IMR-90 (cell line): Measurements from ENCODE around the gene ITGB2. TPM values are rescaled to one million over a fixed set of nuclear protein-coding genes. Genes with fewer than 3 reads are reported as not detected.
A peak's percentile ranks its signal among the peaks of the same experiment; 100 is the strongest.

Source experiments
- ATAC-seq: fragments of 200-7000 bp; cut with Tn5 transposase; 2 replicates; pipeline ENCODE4 v1.9.1; 2020; ENCODE audit warnings: low read depth, mild to moderate bottlenecking, moderate library complexity
- BruUV-seq: library from RNA; stranded (reverse); fragments of 400-500 nt; replicated peaks from 2 replicates; lab custom pipeline; 2021; lab: Mats Ljungman, UMichigan
- CTCF ChIA-PET: fragments of 300-600 bp; formaldehyde crosslinking; extraction: SDS; loops from one replicate; lab custom pipeline; 2021; ENCODE audit warnings: antibody characterized with exemption; lab: Yijun Ruan, JAX
- POLR2A ChIA-PET: fragments of 300-600 bp; sonication (Branson Sonifier 250); formaldehyde crosslinking; loops from one replicate; lab custom pipeline; 2022; ENCODE audit warnings: antibody characterized with exemption; ENCODE audit not compliant: unreplicated experiment; lab: Charles Lee
- DNase-seq: peaks from one replicate; pipeline ENCODE4 v3.0.0; 2013
- H2AFZ ChIP-seq: replicated peaks from 2 replicates; pipeline ENCODE3; 2013; ENCODE audit warnings: low read length, mild to moderate bottlenecking; ENCODE audit not compliant: poor library complexity
- H2AK5ac ChIP-seq: 2 replicates; pipeline ENCODE4 v1.6.1; 2013; ENCODE audit warnings: low read depth, low read length, inconsistent platforms
- H2AK9ac ChIP-seq: replicated peaks from 2 replicates; pipeline ENCODE3; 2013; ENCODE audit warnings: mild to moderate bottlenecking, low read depth, low read length, moderate library complexity; ENCODE audit not compliant: poor library complexity
- H2BK120ac ChIP-seq: 2 replicates; pipeline ENCODE4 v1.6.1; 2013; ENCODE audit warnings: low read depth, low read length, inconsistent platforms
- H2BK15ac ChIP-seq: 3 replicates; pipeline ENCODE4 v1.6.1; 2013; ENCODE audit warnings: low read depth, low read length, inconsistent platforms
- H2BK20ac ChIP-seq: 2 replicates; pipeline ENCODE4 v1.6.1; 2013; ENCODE audit warnings: low read depth, mild to moderate bottlenecking, inconsistent platforms, low read length, moderate library complexity
- H2BK5ac ChIP-seq: 2 replicates; pipeline ENCODE4 v1.6.1; 2013; ENCODE audit warnings: mild to moderate bottlenecking, low read depth, low read length, inconsistent platforms; ENCODE audit not compliant: poor library complexity, severe bottlenecking
- H3K14ac ChIP-seq: replicated peaks from 2 replicates; pipeline ENCODE4 v1.6.1; 2013; ENCODE audit warnings: low read depth, low read length, inconsistent platforms
- H3K18ac ChIP-seq: 2 replicates; pipeline ENCODE4 v1.6.1; 2013; ENCODE audit warnings: low read depth, low read length, control low read depth
- H3K23ac ChIP-seq: 2 replicates; pipeline ENCODE4 v1.6.1; 2013; ENCODE audit warnings: low read depth, low read length, inconsistent platforms
- H3K27ac ChIP-seq: 2 replicates; pipeline ENCODE4 v1.5.1; 2013; ENCODE audit warnings: mild to moderate bottlenecking, control low read depth, low read length; ENCODE audit not compliant: insufficient read depth
- H3K27me3 ChIP-seq: 2 replicates; pipeline ENCODE4 v1.6.1; 2013; ENCODE audit warnings: low read length; ENCODE audit not compliant: control insufficient read depth, insufficient read depth
- H3K36me3 ChIP-seq: 2 replicates; pipeline ENCODE4 v1.6.1; 2013; ENCODE audit warnings: low read length, mixed read lengths; ENCODE audit not compliant: control insufficient read depth, insufficient read depth
- H3K4ac ChIP-seq: 2 replicates; pipeline ENCODE4 v1.6.1; 2013; ENCODE audit warnings: low read depth, low read length, inconsistent platforms
- H3K4me1 ChIP-seq: 2 replicates; pipeline ENCODE4 v1.6.1; 2013; ENCODE audit warnings: low read length, mixed read lengths; ENCODE audit not compliant: control insufficient read depth, insufficient read depth
- H3K4me2 ChIP-seq: 2 replicates; pipeline ENCODE4 v1.6.1; 2013; ENCODE audit warnings: low read depth, mild to moderate bottlenecking, control low read depth, low read length, moderate library complexity
- H3K4me3 ChIP-seq: 2 replicates; pipeline ENCODE4 v1.5.1; 2013; ENCODE audit warnings: low read depth, mild to moderate bottlenecking, control low read depth, low read length, moderate library complexity; ENCODE audit not compliant: insufficient read depth
- H3K56ac ChIP-seq: 2 replicates; pipeline ENCODE4 v1.6.1; 2013; ENCODE audit warnings: low read length, inconsistent platforms; ENCODE audit not compliant: insufficient read depth; ENCODE audit errors: extremely low read depth
- H3K79me1 ChIP-seq, 2 experiments: 2 replicates each; pipeline ENCODE4 v1.6.1; 2013; ENCODE audit warnings: low read length in 2 of 2, inconsistent platforms in 1 of 2, low read depth in 1 of 2
- H3K9ac ChIP-seq: 2 replicates; pipeline ENCODE4 v1.6.1; 2013; ENCODE audit warnings: low read depth, low read length, control low read depth
- H3K9me1 ChIP-seq: 2 replicates; pipeline ENCODE4 v1.6.1; 2013; ENCODE audit warnings: low read length, inconsistent platforms; ENCODE audit not compliant: insufficient read depth
- H3K9me3 ChIP-seq: 2 replicates; pipeline ENCODE4 v1.6.1; 2013; ENCODE audit warnings: low read length; ENCODE audit not compliant: control insufficient read depth, insufficient read depth
- H4K20me1 ChIP-seq: 2 replicates; pipeline ENCODE4 v1.6.1; 2013; ENCODE audit warnings: low read length, inconsistent platforms; ENCODE audit not compliant: insufficient read depth
- H4K5ac ChIP-seq: 2 replicates; pipeline ENCODE4 v1.6.1; 2013; ENCODE audit warnings: mild to moderate bottlenecking, low read depth, low read length, control low read depth
- H4K8ac ChIP-seq, 2 experiments: 2 replicates each; pipeline ENCODE4 v1.6.1; 2013; ENCODE audit warnings: low read depth in 2 of 2, low read length in 2 of 2, control low read depth in 1 of 2, inconsistent platforms in 1 of 2
- H4K91ac ChIP-seq: 2 replicates; pipeline ENCODE4 v1.6.1; 2013; ENCODE audit warnings: low read depth, low read length, inconsistent platforms; ENCODE audit not compliant: insufficient read depth
- CEBPB ChIP-seq: IDR thresholded peaks from 2 replicates; pipeline ENCODE4 v1.6.1; 2012; ENCODE audit warnings: low read depth, low read length, improper control_type of control experiment
- CHD1 ChIP-seq: IDR thresholded peaks from 2 replicates; pipeline ENCODE4 v1.6.1; 2012; ENCODE audit warnings: low read depth, low read length, improper control_type of control experiment
- CTCF ChIP-seq: conservative IDR thresholded peaks from 2 replicates; pipeline ENCODE4 v1.5.1; 2012; ENCODE audit warnings: mild to moderate bottlenecking, low read depth, low read length, improper control_type of control experiment
- ELK1 ChIP-seq: fragments of 150-350 bp; IDR thresholded peaks from 2 replicates; pipeline ENCODE4 v1.6.1; 2016; ENCODE audit warnings: low read depth, mild to moderate bottlenecking, low read length, moderate library complexity, borderline replicate concordance
- FOS ChIP-seq: fragments of 150-350 bp; IDR thresholded peaks from 2 replicates; pipeline ENCODE4 v1.6.1; 2016; ENCODE audit warnings: low read depth, low read length
- MAFK ChIP-seq: IDR thresholded peaks from 2 replicates; pipeline ENCODE4 v1.6.1; 2012; ENCODE audit warnings: low read depth, low read length, improper control_type of control experiment
- MAZ ChIP-seq: IDR thresholded peaks from 2 replicates; pipeline ENCODE4 v1.6.1; 2012; ENCODE audit warnings: low read depth, mild to moderate bottlenecking, low read length, improper control_type of control experiment, moderate library complexity, borderline replicate concordance
- POLR2A ChIP-seq: IDR thresholded peaks from 2 replicates; pipeline ENCODE4 v1.6.1; 2012; ENCODE audit warnings: mild to moderate bottlenecking, low read depth, low read length
- RAD21 ChIP-seq: IDR thresholded peaks from 2 replicates; pipeline ENCODE4 v1.6.1; 2012; ENCODE audit warnings: low read length, improper control_type of control experiment
- RCOR1 ChIP-seq: IDR thresholded peaks from 2 replicates; pipeline ENCODE4 v1.6.1; 2012; ENCODE audit warnings: mild to moderate bottlenecking, low read length, improper control_type of control experiment; ENCODE audit not compliant: insufficient replicate concordance
- USF2 ChIP-seq: fragments of 150-350 bp; IDR thresholded peaks from 2 replicates; pipeline ENCODE4 v1.6.1; 2017; ENCODE audit warnings: mild to moderate bottlenecking, antibody characterized with exemption, low read length, low read depth
- WGBS, 2 experiments: methylation state at CpG; one replicate each; pipeline versions ENCODE4 v1.1.5 to v1.1.7; 2013; ENCODE audit warnings: missing lambda C conversion rate in 2 of 2; ENCODE audit not compliant: insufficient read length in 1 of 2; ENCODE audit errors: extremely low coverage in 2 of 2; 5-methylcytosine and 5-hydroxymethylcytosine counted together
- dilution Hi-C: fragments of 300-500 bp; cut with HindIII; formaldehyde crosslinking; loops from one replicate; pipeline ENCODE4 v1.14.3; 2018; ENCODE audit warnings: low sequenced_read_pairs; ENCODE audit not compliant: unreplicated experiment
- in situ Hi-C: fragments of 300-500 bp; cut with MboI; formaldehyde crosslinking; loops from 3 replicates; pipeline ENCODE4 v1.14.3; 2019; ENCODE audit warnings: low sequenced_read_pairs, inconsistent platforms, mixed read lengths
- intact Hi-C: fragments of 100-400 bp; cut with micrococcal nuclease; formaldehyde crosslinking; loops from 2 replicates; pipeline ENCODE4 v1.10.0; 2022
- polyA plus RNA-seq, 3 experiments: library from polyadenylated mRNA; depleted of rRNA; stranded (reverse); fragments of >200 nt; gene quantifications; 2 replicates each; pipeline ENCODE4 v1.2.3, GENCODE V29; 2012; ENCODE audit warnings: low replicate concordance in 1 of 3
- total RNA-seq: library from RNA; depleted of rRNA; stranded (reverse); fragments of >200 nt; gene quantifications from 2 replicates; pipeline ENCODE4 v1.2.3, GENCODE V29; 2012

Gene ITGB2
- total and polyA plus RNA-seq, 2 of the 4 experiments (the other 2 are of a cell fraction) = 0.14 TPM; not detected in 1

GRCh38 chr21:44862869-44863685 lies 57.6 kb downstream of the ITGB2 start:
- no peak for DNase-seq
- POLR2A ChIA-PET = no interaction called here
- intact Hi-C loops = no loop called here

More at GRCh38 chr21:44862869-44863685, 57.6 kb downstream of the ITGB2 start:
- Histone ChIP-seq H3K9me3 (no peaks in the 10 kb centered on the region), H4K5ac (no peak overlapping the region), H2BK15ac (no peak overlapping the region), H3K9me1 (peaks cover 47% of the 10 kb centered on the region), H2AK5ac (0 out of 2 replicates have a peak overlapping the region, but pooled peaks have one; percentile 2), H3K56ac (no peak overlapping the region), H4K8ac (no peak overlapping the region), H4K91ac (no peak overlapping the region), H3K18ac (no peak overlapping the region), H2BK120ac (no peak overlapping the region), H3K14ac (no peak overlapping the region), H3K4me3 (no peak overlapping the region), H2AFZ (no peak overlapping the region), H3K27me3 (no peaks in the 10 kb centered on the region), H2BK5ac (no peak overlapping the region), H3K36me3 (peaks cover 56% of the 10 kb centered on the region), H2AK9ac (no peak overlapping the region), H3K4ac (no peak overlapping the region), H3K79me1 (peaks cover 23 to 80% of the 10 kb centered on the region in 2 experiments), H2BK20ac (no peak overlapping the region), H3K23ac (no peak overlapping the region), H3K27ac (no peak overlapping the region), H4K20me1 (peaks cover 93% of the 10 kb centered on the region), H3K4me2 (no peak overlapping the region), H3K4me1 (peaks cover 20% of the 10 kb centered on the region), H3K9ac (no peak overlapping the region)
- ATAC-seq = no peak
- dilution Hi-C loops = no loop called here
- BruUV-seq = no TSS peak
- TF ChIP-seq CEBPB = no peak
- no peak for TF ChIP-seq MAZ
- TF ChIP-seq CHD1 = no peak
- no peak for TF ChIP-seq MAFK
- no peak for TF ChIP-seq CTCF
- TF ChIP-seq POLR2A = no peak
- TF ChIP-seq RCOR1 = no peak
- no peak for TF ChIP-seq USF2
- TF ChIP-seq FOS = no peak
- TF ChIP-seq ELK1 = no peak
- TF ChIP-seq RAD21 = no peak
- WGBS, 2 experiments = 89% methylated on average over 7 of the region's 25 CpGs; no CpG with 5 or more reads in 1 of the 2 experiments
- in situ Hi-C loops = no loop called here
- CTCF ChIA-PET = no interaction called here
